PC-3 (cell line): ENCODE measurements around the gene LRCH4. TPM values are rescaled to one million over a fixed set of nuclear protein-coding genes. Genes with fewer than 3 reads are reported as not detected.
"Not testable (repeated sequence)": the region's sequence is repeated elsewhere in the genome, so short reads cannot be mapped to it uniquely, and the experiment has no call there.

Experiments
- ATAC-seq: fragments of 200-7000 bp; cut with Tn5 transposase; 2 replicates; pipeline ENCODE4 v1.9.1; 2020; ENCODE audit warnings: mild to moderate bottlenecking, moderate library complexity
- BruUV-seq: library from RNA; stranded (reverse); fragments of 400-500 nt; replicated peaks from 2 replicates; lab custom pipeline; 2021; lab: Mats Ljungman, UMichigan
- CTCF ChIA-PET: fragments of 300-600 bp; sonication (Branson Sonifier 250); formaldehyde crosslinking; loops from one replicate; lab custom pipeline; 2022; ENCODE audit warnings: antibody characterized with exemption; lab: Charles Lee
- POLR2A ChIA-PET: fragments of 300-600 bp; sonication (Branson Sonifier 250); formaldehyde crosslinking; loops from one replicate; lab custom pipeline; 2022; ENCODE audit warnings: antibody characterized with exemption; ENCODE audit not compliant: unreplicated experiment; lab: Charles Lee
- DNase-seq: peaks from one replicate; pipeline ENCODE4 v3.0.0-alpha.2; 2015
- H2AFZ ChIP-seq: fragments of 300-600 bp; sonication (generic); 2 replicates; pipeline ENCODE4 v1.6.0; 2016; ENCODE audit warnings: antibody characterized with exemption, low read length
- H3F3A ChIP-seq: fragments of 300-600 bp; sonication (generic); one replicate; pipeline ENCODE4 v1.6.0; 2017; ENCODE audit warnings: antibody characterized with exemption, low read length, control low read depth, mild to moderate bottlenecking; ENCODE audit not compliant: unreplicated experiment
- H3K27ac ChIP-seq: fragments of 300-600 bp; sonication (generic); 2 replicates; pipeline ENCODE4 v1.5.1; 2016; ENCODE audit warnings: mild to moderate bottlenecking, low read length
- H3K27me3 ChIP-seq: fragments of 300-600 bp; sonication (generic); 2 replicates; pipeline ENCODE4 v1.6.1; 2016; ENCODE audit warnings: low read length, mixed read lengths
- H3K36me3 ChIP-seq: fragments of 300-600 bp; sonication (generic); 2 replicates; pipeline ENCODE4 v1.6.1; 2016; ENCODE audit warnings: low read depth, mixed run types, low read length, mixed read lengths
- H3K4me1 ChIP-seq: fragments of 300-600 bp; sonication (generic); 2 replicates; pipeline ENCODE4 v1.5.1; 2016; ENCODE audit warnings: low read length; ENCODE audit not compliant: insufficient read depth
- H3K4me2 ChIP-seq: fragments of 300-600 bp; sonication (generic); 2 replicates; pipeline ENCODE4 v1.6.0; 2016; ENCODE audit warnings: low read length
- H3K4me3 ChIP-seq: fragments of 300-600 bp; sonication (generic); 2 replicates; pipeline ENCODE4 v1.5.1; 2016; ENCODE audit warnings: mild to moderate bottlenecking, low read length, mixed read lengths
- H3K79me2 ChIP-seq: fragments of 300-600 bp; sonication (generic); 2 replicates; pipeline ENCODE4 v1.6.1; 2017; ENCODE audit warnings: low read length, mixed read lengths
- H3K9ac ChIP-seq: fragments of 300-600 bp; sonication (generic); 2 replicates; pipeline ENCODE4 v1.6.0; 2016; ENCODE audit warnings: mild to moderate bottlenecking, low read length
- H3K9me2 ChIP-seq: fragments of 300-600 bp; sonication (generic); replicated peaks from 2 replicates; pipeline ENCODE4 v1.6.1; 2016; ENCODE audit warnings: mixed run types, low read length, mixed read lengths
- H3K9me3 ChIP-seq: fragments of 300-600 bp; sonication (generic); 2 replicates; pipeline ENCODE4 v1.6.1; 2016; ENCODE audit warnings: low read length, mixed read lengths
- H4K20me1 ChIP-seq: fragments of 300-600 bp; sonication (generic); 2 replicates; pipeline ENCODE4 v1.6.1; 2016; ENCODE audit warnings: low read length, mixed read lengths
- EZH2 ChIP-seq: fragments of 300-600 bp; sonication (generic); IDR thresholded peaks from one replicate; pipeline ENCODE4 v1.6.1; 2017; ENCODE audit warnings: antibody characterized with exemption, mild to moderate bottlenecking, low read length; ENCODE audit not compliant: unreplicated experiment
- EZH2phosphoT487 ChIP-seq: fragments of 300-600 bp; sonication (generic); IDR thresholded peaks from 2 replicates; pipeline ENCODE4 v1.6.1; 2018; ENCODE audit warnings: mild to moderate bottlenecking, antibody characterized with exemption, low read length, borderline replicate concordance
- intact Hi-C: fragments of 100-400 bp; cut with micrococcal nuclease; formaldehyde crosslinking; loops from 2 replicates; pipeline ENCODE4 v1.9.0; 2023
- total RNA-seq: library from RNA; depleted of rRNA; stranded (reverse); fragments of >200 nt; gene quantifications from 2 replicates; pipeline ENCODE4 v1.2.3, GENCODE V29; 2014
- TF ChIP-seq, protein P1 (sequence below): fragments of 300-600 bp; sonication (generic); conservative IDR thresholded peaks from 2 replicates; pipeline ENCODE4 v1.5.1; 2017; ENCODE audit warnings: antibody characterized with exemption, low read depth, mild to moderate bottlenecking, low read length

LRCH4 gene
- total RNA-seq, 1 experiment from 2014 or later: 15.6 TPM

DNA sequence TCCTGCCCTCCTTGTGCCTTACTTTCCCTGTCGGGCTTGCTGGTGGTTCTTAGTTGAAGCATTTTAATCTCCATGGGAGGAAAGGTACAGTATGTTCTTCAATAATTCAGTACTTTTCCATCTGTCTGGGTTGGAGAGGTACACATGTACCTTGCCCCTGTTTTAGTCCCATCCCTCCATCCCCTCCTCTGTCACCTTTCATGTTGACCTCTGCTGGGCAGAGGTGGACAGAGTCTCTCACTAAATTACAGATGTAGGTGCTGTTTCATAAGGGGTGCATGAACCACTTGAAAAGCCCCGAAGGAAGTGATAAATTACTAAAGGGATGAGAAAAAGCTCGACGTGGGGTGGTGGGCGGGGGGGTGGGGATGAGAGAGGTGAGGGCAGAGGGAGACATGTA, 41.5 kb downstream of the LRCH4 start:
- CTCF ChIA-PET: no interaction called here
- Histone ChIP-seq H3K4me2 (peak overlapping the region; percentile 29), H3K9ac (no peak overlapping the region), H3K27me3 (no peaks in the 10 kb centered on the region), H3F3A (peaks cover 12% of the 10 kb centered on the region), H3K79me2 (peaks cover 47% of the 10 kb centered on the region), H3K27ac (peak overlapping the region; percentile 83), H4K20me1 (no peaks in the 10 kb centered on the region), H3K9me3 (no peaks in the 10 kb centered on the region), H3K36me3 (no peaks in the 10 kb centered on the region), H3K9me2 (no peaks in the 10 kb centered on the region), H2AFZ (no peak overlapping the region), H3K4me1 (peaks cover 52% of the 10 kb centered on the region), H3K4me3 (no peak overlapping the region)
- intact Hi-C loops: no loop called here
- DNase-seq (no peak), ATAC-seq (no peak)
- POLR2A ChIA-PET: interaction anchor here (0.6 kb wide), 1 partner anchor 284 kb away, joined by 4 read pairs; no protein-coding TSS in a partner anchor
- TF ChIP-seq, protein P1, sequence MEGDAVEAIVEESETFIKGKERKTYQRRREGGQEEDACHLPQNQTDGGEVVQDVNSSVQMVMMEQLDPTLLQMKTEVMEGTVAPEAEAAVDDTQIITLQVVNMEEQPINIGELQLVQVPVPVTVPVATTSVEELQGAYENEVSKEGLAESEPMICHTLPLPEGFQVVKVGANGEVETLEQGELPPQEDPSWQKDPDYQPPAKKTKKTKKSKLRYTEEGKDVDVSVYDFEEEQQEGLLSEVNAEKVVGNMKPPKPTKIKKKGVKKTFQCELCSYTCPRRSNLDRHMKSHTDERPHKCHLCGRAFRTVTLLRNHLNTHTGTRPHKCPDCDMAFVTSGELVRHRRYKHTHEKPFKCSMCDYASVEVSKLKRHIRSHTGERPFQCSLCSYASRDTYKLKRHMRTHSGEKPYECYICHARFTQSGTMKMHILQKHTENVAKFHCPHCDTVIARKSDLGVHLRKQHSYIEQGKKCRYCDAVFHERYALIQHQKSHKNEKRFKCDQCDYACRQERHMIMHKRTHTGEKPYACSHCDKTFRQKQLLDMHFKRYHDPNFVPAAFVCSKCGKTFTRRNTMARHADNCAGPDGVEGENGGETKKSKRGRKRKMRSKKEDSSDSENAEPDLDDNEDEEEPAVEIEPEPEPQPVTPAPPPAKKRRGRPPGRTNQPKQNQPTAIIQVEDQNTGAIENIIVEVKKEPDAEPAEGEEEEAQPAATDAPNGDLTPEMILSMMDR: no peak
- no peak for TF ChIP-seq EZH2
- TF ChIP-seq EZH2phosphoT487: no peak
- BruUV-seq: no TSS peak

DNA sequence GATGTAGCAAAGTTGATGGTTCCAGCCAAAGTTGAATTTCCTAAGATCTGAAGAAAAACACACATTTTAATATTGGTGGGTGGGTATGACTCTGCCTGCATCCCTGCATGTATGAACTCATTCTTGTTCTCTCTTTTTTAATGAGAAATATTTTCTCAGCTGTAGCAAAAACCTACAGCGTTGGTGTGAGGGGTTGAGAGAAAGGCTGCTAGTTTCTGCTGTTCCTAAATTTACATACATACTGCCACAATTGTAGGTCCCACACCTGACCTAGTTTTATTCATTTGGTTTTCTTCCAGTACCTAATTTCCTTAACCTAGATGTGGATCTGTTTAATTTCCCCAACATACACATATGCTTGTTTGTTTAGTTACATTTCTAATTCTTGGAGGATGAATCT, 42.3 kb downstream of the LRCH4 start:
- H3K4me3 ChIP-seq: no peak overlapping the region

DNA sequence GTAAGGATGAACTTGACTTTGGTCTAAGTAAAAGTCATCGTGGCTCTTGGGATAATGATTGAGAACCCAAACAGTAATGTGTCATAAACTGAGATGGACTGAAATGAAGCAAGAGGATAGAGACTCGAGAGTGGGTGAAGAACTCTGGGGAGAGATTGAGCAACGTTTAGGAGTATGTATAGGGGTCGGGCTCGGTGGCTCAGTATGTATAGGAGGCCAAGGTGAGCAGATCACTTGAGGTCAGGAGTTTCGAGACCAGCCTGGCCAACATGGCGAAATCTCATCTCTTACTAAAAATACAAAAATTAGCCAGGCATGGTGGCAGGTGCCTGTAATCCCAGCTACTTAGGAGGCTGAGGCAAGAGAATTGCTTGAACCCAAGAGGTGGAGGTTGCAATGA, 44.6 kb downstream of the LRCH4 start:
- H3K4me3 ChIP-seq, DNase-seq, H3K9ac ChIP-seq, H2AFZ ChIP-seq, H3K9me3 ChIP-seq, H3F3A ChIP-seq, H3K4me2 ChIP-seq, H3K27ac ChIP-seq, H3K27me3 ChIP-seq, BruUV-seq, POLR2A ChIA-PET, H3K36me3 ChIP-seq, ATAC-seq, H3K9me2 ChIP-seq, H4K20me1 ChIP-seq, intact Hi-C loops: not testable (repeated sequence)
- CTCF ChIA-PET: interaction anchor here (0.7 kb wide), 1 partner anchor 62 kb away, joined by 3 read pairs; no protein-coding TSS in a partner anchor
- Histone ChIP-seq H3K4me1 (peaks cover 37% of the 10 kb centered on the region), H3K79me2 (peaks cover 41% of the 10 kb centered on the region)

More for the DNA sequence above, 42.3 kb downstream of the LRCH4 start:
- Histone ChIP-seq H3K9me3 (no peaks in the 10 kb centered on the region), H3K79me2 (peaks cover 47% of the 10 kb centered on the region), H3K9me2 (no peaks in the 10 kb centered on the region), H3K4me1 (peaks cover 52% of the 10 kb centered on the region), H2AFZ (no peak overlapping the region), H3F3A (peaks cover 12% of the 10 kb centered on the region), H3K27ac (no peak overlapping the region), H3K36me3 (no peaks in the 10 kb centered on the region), H3K9ac (no peak overlapping the region), H3K27me3 (no peaks in the 10 kb centered on the region), H3K4me2 (peak overlapping the region; percentile 29; the same call in 1 of the 2 replicates), H4K20me1 (no peaks in the 10 kb centered on the region)
- POLR2A ChIA-PET: interaction anchor here (0.6 kb wide), 1 partner anchor 285 kb away, joined by 4 read pairs; no protein-coding TSS in a partner anchor
- ATAC-seq (no peak), DNase-seq (no peak)
- intact Hi-C loops: no loop called here
- CTCF ChIA-PET: no interaction called here
- no TSS peak for BruUV-seq
- no peak for TF ChIP-seq EZH2
- TF ChIP-seq, protein P1: no peak
- no peak for TF ChIP-seq EZH2phosphoT487
